Endothelial cell of umbilical vein (primary cell): ENCODE results near the gene SEPTIN11. TPM values are rescaled to one million over a fixed set of nuclear protein-coding genes. Genes with fewer than 3 reads are reported as not detected.

Experiments used
- BruUV-seq: library from RNA; stranded (reverse); fragments of 400-500 nt; replicated peaks from 2 replicates; lab custom pipeline; 2021; lab: Mats Ljungman, UMichigan
- CTCF ChIA-PET: fragments of 300-600, 350-600 bp; sonication (Branson Sonifier 250); formaldehyde crosslinking; loops from one replicate; lab custom pipeline; 2021; ENCODE audit warnings: antibody characterized with exemption, inconsistent platforms; lab: Charles Lee
- POLR2A ChIA-PET: fragments of 300-600, 350-600 bp; sonication (Branson Sonifier 250); formaldehyde crosslinking; loops from one replicate; lab custom pipeline; 2021; ENCODE audit warnings: antibody characterized with exemption, inconsistent platforms; lab: Charles Lee
- DNase-seq: peaks from one replicate; pipeline ENCODE4 v3.0.0-alpha.2; 2011; ENCODE audit warnings: low read depth, low spot score
- FAIRE-seq: peaks from 2 replicates; lab custom pipeline; 2011; peaks lifted over from hg19 to GRCh38; lab: Jason Lieb, UNC
- H2AFZ ChIP-seq: 2 replicates; pipeline ENCODE4 v1.6.0; 2012; ENCODE audit warnings: low read depth, low read length, control low read depth, inconsistent platforms
- H3K27ac ChIP-seq: 2 replicates; pipeline ENCODE4 v1.5.1; 2011; ENCODE audit warnings: low read depth, mild to moderate bottlenecking, control low read depth, low read length, moderate library complexity; ENCODE audit not compliant: insufficient read depth
- H3K27me3 ChIP-seq, 2 experiments: 2 replicates each; pipeline versions ENCODE4 v1.6.0 to v1.6.1; 2011; ENCODE audit warnings: low read length in 2 of 2, mixed read lengths in 1 of 2; ENCODE audit not compliant: control insufficient read depth in 2 of 2, insufficient read depth in 2 of 2
- H3K36me3 ChIP-seq, 2 experiments: 2 replicates in 1 of 2; 3 replicates in 1 of 2; pipeline ENCODE4 v1.5.1; 2011; ENCODE audit warnings: low read length in 2 of 2, mild to moderate bottlenecking in 1 of 2, moderate library complexity in 1 of 2; ENCODE audit not compliant: control insufficient read depth in 2 of 2, insufficient read depth in 2 of 2; ENCODE audit errors: extremely low read depth in 1 of 2
- H3K4me1 ChIP-seq: 3 replicates; pipeline ENCODE4 v1.5.1; 2011; ENCODE audit warnings: mild to moderate bottlenecking, low read length; ENCODE audit not compliant: control insufficient read depth, insufficient read depth; ENCODE audit errors: extremely low read depth
- H3K4me2 ChIP-seq: 2 replicates; pipeline ENCODE4 v1.6.1; 2011; ENCODE audit warnings: low read length, control low read depth, mixed read lengths; ENCODE audit not compliant: insufficient read depth
- H3K4me3 ChIP-seq, 3 experiments: fragments of 200-600 bp in 1 of 3; sonication (generic), shearing (Covaris generic) in 1 of 3; replicated peaks in 1 of 3; 2 replicates each; pipeline ENCODE4 v1.5.1; 2011 to 2016; ENCODE audit warnings: control low read depth in 3 of 3, low read length in 3 of 3, mild to moderate bottlenecking in 2 of 3, inconsistent platforms in 1 of 3, low read depth in 1 of 3, moderate library complexity in 1 of 3; ENCODE audit not compliant: insufficient read depth in 1 of 3
- H3K79me2 ChIP-seq: 2 replicates; pipeline ENCODE4 v1.6.0; 2012; ENCODE audit warnings: low read length, inconsistent platforms; ENCODE audit not compliant: control insufficient read depth, insufficient read depth
- H3K9ac ChIP-seq: replicated peaks from 2 replicates; pipeline ENCODE3; 2011; ENCODE audit warnings: low read length, control low read depth; ENCODE audit not compliant: insufficient read depth; ENCODE audit errors: extremely low read depth
- H3K9me1 ChIP-seq: replicated peaks from 3 replicates; pipeline ENCODE4 v1.6.0; 2011; ENCODE audit warnings: mild to moderate bottlenecking, low read length; ENCODE audit not compliant: control insufficient read depth, insufficient read depth; ENCODE audit errors: extremely low read depth
- H3K9me3 ChIP-seq: replicated peaks from 2 replicates; pipeline ENCODE4 v1.5.1; 2012; ENCODE audit warnings: low read length, inconsistent platforms; ENCODE audit not compliant: control insufficient read depth, insufficient read depth
- H4K20me1 ChIP-seq: replicated peaks from 2 replicates; pipeline ENCODE3; 2011; ENCODE audit warnings: mild to moderate bottlenecking, low read length; ENCODE audit not compliant: control insufficient read depth, insufficient read depth; ENCODE audit errors: extremely low read depth
- EZH2 ChIP-seq: IDR thresholded peaks from 2 replicates; pipeline ENCODE4 v1.6.1; 2012; ENCODE audit warnings: borderline replicate concordance, low read depth, mild to moderate bottlenecking, moderate library complexity, low read length, inconsistent platforms; ENCODE audit not compliant: severe bottlenecking
- FOS ChIP-seq: IDR thresholded peaks from 2 replicates; pipeline ENCODE4 v1.6.1; 2011; ENCODE audit warnings: mild to moderate bottlenecking, low read length, moderate library complexity, borderline replicate concordance; ENCODE audit not compliant: insufficient read depth
- GATA2 ChIP-seq: IDR thresholded peaks from 2 replicates; pipeline ENCODE4 v1.7.0; 2011; ENCODE audit warnings: low read depth, mild to moderate bottlenecking, moderate library complexity, mixed read lengths, low read length; ENCODE audit not compliant: insufficient read length, insufficient read depth
- JUN ChIP-seq: IDR thresholded peaks from 2 replicates; pipeline ENCODE4 v1.6.1; 2011; ENCODE audit warnings: borderline replicate concordance, low read depth; ENCODE audit not compliant: insufficient read length, insufficient read depth
- MAX ChIP-seq: IDR thresholded peaks from 2 replicates; pipeline ENCODE4 v1.6.1; 2011; ENCODE audit not compliant: insufficient read depth, insufficient read length
- MYC ChIP-seq: IDR thresholded peaks from one replicate; pipeline ENCODE4 v1.6.1; 2011; ENCODE audit warnings: mild to moderate bottlenecking, low read depth, low read length
- POLR2A ChIP-seq: IDR thresholded peaks from 2 replicates; pipeline ENCODE4 v1.6.1; 2012; ENCODE audit warnings: low read depth, mild to moderate bottlenecking, control low read depth, low read length
- POLR2AphosphoS5 ChIP-seq: IDR thresholded peaks from 2 replicates; pipeline ENCODE4 v1.6.1; 2012; ENCODE audit warnings: low read depth, mild to moderate bottlenecking, control low read depth, low read length, moderate library complexity; ENCODE audit not compliant: insufficient read depth
- dilution Hi-C: fragments of 300-500 bp; cut with MboI; formaldehyde crosslinking; loops from one replicate; pipeline ENCODE4 v1.15.0; 2019; ENCODE audit warnings: low sequenced_read_pairs; ENCODE audit not compliant: extremely low pct_ligation_motif_present
- intact Hi-C: fragments of 100-400 bp; cut with micrococcal nuclease; formaldehyde crosslinking; loops from one replicate; pipeline ENCODE4 v1.10.0; 2022
- polyA plus RNA-seq, 4 experiments: library from polyadenylated mRNA; depleted of rRNA in 3 of 4; stranded (reverse) in 3 of 4; unstranded in 1 of 4; fragments of >200 nt; gene quantifications; 2 replicates each; pipeline versions ENCODE4 v1.2.1 to v1.2.3, GENCODE V29; 2011 to 2012; ENCODE audit warnings: missing spikeins in 1 of 4
- total RNA-seq: library from RNA; stranded (reverse); gene quantifications from 2 replicates; pipeline ENCODE4 v1.2.3, GENCODE V29; 2021
- TF ChIP-seq, protein P1 (sequence below), 2 donors: IDR thresholded peaks; 1 replicate in 1 of 2; 2 replicates in 1 of 2; pipeline ENCODE4 v1.5.1; 2011; ENCODE audit warnings: low read length in 2 of 2, mild to moderate bottlenecking in 2 of 2, moderate library complexity in 2 of 2, control low read depth in 1 of 2, inconsistent platforms in 1 of 2, low read depth in 1 of 2; ENCODE audit not compliant: insufficient read depth in 1 of 2; ENCODE audit errors: extremely low read depth in 1 of 2

SEPTIN11 gene
- total and polyA plus RNA-seq, 2 donors (not counting 3 experiments of a cell fraction or from before 2014, with no cell fraction given) = 69.4 to 202 TPM

DNA sequence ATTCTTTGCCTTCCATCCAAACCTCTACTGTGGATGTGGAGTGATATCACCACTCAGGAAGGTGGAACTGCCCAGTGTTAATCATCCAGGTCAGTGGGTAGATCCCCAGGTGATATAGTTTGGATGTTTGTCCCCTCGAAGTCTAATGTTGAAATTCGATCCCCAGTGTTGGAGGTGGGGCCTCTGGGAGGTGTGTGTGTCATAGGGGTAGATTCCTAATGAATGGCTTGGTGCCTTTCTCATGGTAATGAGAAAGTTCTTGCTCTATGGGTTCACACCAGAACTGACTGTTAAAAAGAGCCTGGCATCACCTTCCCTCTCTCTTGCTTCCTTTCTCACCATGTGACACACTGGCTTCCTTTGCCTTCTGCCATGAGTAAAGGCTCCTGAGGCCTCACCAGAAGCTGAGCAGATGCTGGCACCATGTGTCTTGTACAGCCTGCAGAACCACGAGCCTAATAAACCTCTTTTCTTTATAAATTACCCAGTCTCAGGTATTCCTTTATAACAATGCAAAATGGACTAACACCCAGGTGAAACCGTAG is 44.8 kb upstream of the SEPTIN11 start:
- no peak overlapping the region for H3K4me2 ChIP-seq
- BruUV-seq = no TSS peak
- intact Hi-C loops = no loop called here
- H3K27ac ChIP-seq = no peak overlapping the region
- ChIA-PET CTCF (no interaction called here), POLR2A (no interaction called here)
- H3K9me3 ChIP-seq = no peaks in the 10 kb centered on the region
- H3K36me3 ChIP-seq = no peaks in the 10 kb centered on the region
- H3K27me3 ChIP-seq = peaks cover 10 to 22% of the 10 kb centered on the region in 2 experiments
- dilution Hi-C loops = no loop called here
- no peak overlapping the region for H3K4me3 ChIP-seq
- TF ChIP-seq MYC (no peak), FOS (no peak), JUN (no peak), MAX (no peak), POLR2A (no peak), GATA2 (no peak), EZH2 (no peak), POLR2AphosphoS5 (no peak)
- TF ChIP-seq, protein P1, sequence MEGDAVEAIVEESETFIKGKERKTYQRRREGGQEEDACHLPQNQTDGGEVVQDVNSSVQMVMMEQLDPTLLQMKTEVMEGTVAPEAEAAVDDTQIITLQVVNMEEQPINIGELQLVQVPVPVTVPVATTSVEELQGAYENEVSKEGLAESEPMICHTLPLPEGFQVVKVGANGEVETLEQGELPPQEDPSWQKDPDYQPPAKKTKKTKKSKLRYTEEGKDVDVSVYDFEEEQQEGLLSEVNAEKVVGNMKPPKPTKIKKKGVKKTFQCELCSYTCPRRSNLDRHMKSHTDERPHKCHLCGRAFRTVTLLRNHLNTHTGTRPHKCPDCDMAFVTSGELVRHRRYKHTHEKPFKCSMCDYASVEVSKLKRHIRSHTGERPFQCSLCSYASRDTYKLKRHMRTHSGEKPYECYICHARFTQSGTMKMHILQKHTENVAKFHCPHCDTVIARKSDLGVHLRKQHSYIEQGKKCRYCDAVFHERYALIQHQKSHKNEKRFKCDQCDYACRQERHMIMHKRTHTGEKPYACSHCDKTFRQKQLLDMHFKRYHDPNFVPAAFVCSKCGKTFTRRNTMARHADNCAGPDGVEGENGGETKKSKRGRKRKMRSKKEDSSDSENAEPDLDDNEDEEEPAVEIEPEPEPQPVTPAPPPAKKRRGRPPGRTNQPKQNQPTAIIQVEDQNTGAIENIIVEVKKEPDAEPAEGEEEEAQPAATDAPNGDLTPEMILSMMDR (IDR thresholded peaks at IDR 0.05; ENCODE audit: extremely low read depth in 1 of 2, insufficient read depth in 1 of 2, low read depth in 1 of 2, low read length in 2 of 2) = no peak
- H2AFZ ChIP-seq = no peak overlapping the region
- no peaks in the 10 kb centered on the region for H4K20me1 ChIP-seq
- no peak overlapping the region for H3K9ac ChIP-seq
- DNase-seq (no peak), FAIRE-seq (no peak)
- H3K9me1 ChIP-seq = no peaks in the 10 kb centered on the region
- H3K4me1 ChIP-seq = no peaks in the 10 kb centered on the region
- H3K79me2 ChIP-seq = no peaks in the 10 kb centered on the region
